ENCODE measurements around the gene ASAP2.

ASAP2 gene

GRCh38 chr2:9403924-9404323 is 197.3 kb downstream of the ASAP2 start:
- no peak for TF ChIP-seq TAF1 (IDR thresholded peaks at IDR 0.05; ENCODE audit: borderline replicate concordance, insufficient read depth, low read length)
- TF ChIP-seq FOXP2 (optimal IDR thresholded peaks at IDR 0.05; ENCODE audit: borderline replicate concordance, extremely low read depth, extremely low read length, insufficient read depth): no peak
- TF ChIP-seq POLR2AphosphoS5 (IDR thresholded peaks at IDR 0.05; ENCODE audit: low read depth, low read length): no peak
- TF ChIP-seq, protein P1, sequence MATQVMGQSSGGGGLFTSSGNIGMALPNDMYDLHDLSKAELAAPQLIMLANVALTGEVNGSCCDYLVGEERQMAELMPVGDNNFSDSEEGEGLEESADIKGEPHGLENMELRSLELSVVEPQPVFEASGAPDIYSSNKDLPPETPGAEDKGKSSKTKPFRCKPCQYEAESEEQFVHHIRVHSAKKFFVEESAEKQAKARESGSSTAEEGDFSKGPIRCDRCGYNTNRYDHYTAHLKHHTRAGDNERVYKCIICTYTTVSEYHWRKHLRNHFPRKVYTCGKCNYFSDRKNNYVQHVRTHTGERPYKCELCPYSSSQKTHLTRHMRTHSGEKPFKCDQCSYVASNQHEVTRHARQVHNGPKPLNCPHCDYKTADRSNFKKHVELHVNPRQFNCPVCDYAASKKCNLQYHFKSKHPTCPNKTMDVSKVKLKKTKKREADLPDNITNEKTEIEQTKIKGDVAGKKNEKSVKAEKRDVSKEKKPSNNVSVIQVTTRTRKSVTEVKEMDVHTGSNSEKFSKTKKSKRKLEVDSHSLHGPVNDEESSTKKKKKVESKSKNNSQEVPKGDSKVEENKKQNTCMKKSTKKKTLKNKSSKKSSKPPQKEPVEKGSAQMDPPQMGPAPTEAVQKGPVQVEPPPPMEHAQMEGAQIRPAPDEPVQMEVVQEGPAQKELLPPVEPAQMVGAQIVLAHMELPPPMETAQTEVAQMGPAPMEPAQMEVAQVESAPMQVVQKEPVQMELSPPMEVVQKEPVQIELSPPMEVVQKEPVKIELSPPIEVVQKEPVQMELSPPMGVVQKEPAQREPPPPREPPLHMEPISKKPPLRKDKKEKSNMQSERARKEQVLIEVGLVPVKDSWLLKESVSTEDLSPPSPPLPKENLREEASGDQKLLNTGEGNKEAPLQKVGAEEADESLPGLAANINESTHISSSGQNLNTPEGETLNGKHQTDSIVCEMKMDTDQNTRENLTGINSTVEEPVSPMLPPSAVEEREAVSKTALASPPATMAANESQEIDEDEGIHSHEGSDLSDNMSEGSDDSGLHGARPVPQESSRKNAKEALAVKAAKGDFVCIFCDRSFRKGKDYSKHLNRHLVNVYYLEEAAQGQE (IDR thresholded peaks at IDR 0.05; ENCODE audit: insufficient read depth in 1 of 2, low read depth in 2 of 2, low read length in 2 of 2): no peak
- TF ChIP-seq SIN3A (IDR thresholded peaks at IDR 0.05; ENCODE audit: borderline replicate concordance, insufficient read depth, low read length): no peak

DNA sequence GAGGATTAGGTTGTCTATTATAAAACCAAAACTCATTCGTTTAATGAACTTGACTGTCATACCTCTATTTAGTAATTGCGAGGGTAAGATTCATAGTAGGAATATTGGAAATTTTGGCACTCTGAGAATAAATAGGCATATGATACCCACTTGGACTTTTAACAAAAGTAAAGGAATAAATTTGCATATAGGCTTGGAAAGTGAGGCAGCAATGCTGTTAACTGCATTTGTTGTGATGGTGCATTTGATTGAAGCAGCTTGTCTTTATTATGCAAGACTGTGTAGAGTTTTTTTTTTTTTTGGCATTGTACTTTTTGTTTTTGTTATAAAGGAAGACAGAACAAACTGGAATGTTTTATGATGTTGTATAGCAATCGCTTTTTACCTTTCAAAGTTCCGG is 197.8 kb downstream of the ASAP2 start:
- TF ChIP-seq FOXP2 (optimal IDR thresholded peaks at IDR 0.05; ENCODE audit: borderline replicate concordance, extremely low read depth, extremely low read length, insufficient read depth): no peak
- TF ChIP-seq, protein P1 (IDR thresholded peaks at IDR 0.05; ENCODE audit: insufficient read depth in 1 of 2, low read depth in 2 of 2, low read length in 2 of 2): no peak
- TF ChIP-seq POLR2AphosphoS5 (IDR thresholded peaks at IDR 0.05; ENCODE audit: low read depth, low read length): no peak
- TF ChIP-seq SIN3A (IDR thresholded peaks at IDR 0.05; ENCODE audit: borderline replicate concordance, insufficient read depth, low read length): no peak
- no peak for TF ChIP-seq TAF1 (IDR thresholded peaks at IDR 0.05; ENCODE audit: borderline replicate concordance, insufficient read depth, low read length)

DNA sequence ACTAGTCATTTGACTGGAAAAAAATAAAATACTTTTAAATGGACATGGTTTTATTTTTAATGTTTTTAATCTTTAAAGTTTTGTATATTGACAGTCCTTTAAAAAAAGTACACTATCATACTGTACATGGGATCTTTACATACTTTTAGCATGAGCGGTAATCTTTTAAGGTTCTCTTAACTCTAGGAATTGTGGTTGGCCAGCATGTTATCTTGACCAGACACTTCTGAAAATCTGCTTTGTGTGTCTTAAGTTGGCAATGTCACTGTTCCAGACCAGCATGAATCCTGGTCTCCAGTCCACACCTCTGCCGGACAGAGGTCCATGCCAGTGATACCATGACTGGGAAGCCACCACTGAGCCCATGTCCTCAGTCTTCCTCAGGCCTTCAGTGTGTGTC is 199.0 kb downstream of the ASAP2 start:
- no peak for TF ChIP-seq POLR2AphosphoS5 (IDR thresholded peaks at IDR 0.05; ENCODE audit: low read depth, low read length)
- TF ChIP-seq, protein P1 (IDR thresholded peaks at IDR 0.05; ENCODE audit: insufficient read depth in 1 of 2, low read depth in 2 of 2, low read length in 2 of 2): no peak
- TF ChIP-seq TAF1 (IDR thresholded peaks at IDR 0.05; ENCODE audit: borderline replicate concordance, insufficient read depth, low read length): no peak
- TF ChIP-seq FOXP2 (optimal IDR thresholded peaks at IDR 0.05; ENCODE audit: borderline replicate concordance, extremely low read depth, extremely low read length, insufficient read depth): no peak
- no peak for TF ChIP-seq SIN3A (IDR thresholded peaks at IDR 0.05; ENCODE audit: borderline replicate concordance, insufficient read depth, low read length)

DNA sequence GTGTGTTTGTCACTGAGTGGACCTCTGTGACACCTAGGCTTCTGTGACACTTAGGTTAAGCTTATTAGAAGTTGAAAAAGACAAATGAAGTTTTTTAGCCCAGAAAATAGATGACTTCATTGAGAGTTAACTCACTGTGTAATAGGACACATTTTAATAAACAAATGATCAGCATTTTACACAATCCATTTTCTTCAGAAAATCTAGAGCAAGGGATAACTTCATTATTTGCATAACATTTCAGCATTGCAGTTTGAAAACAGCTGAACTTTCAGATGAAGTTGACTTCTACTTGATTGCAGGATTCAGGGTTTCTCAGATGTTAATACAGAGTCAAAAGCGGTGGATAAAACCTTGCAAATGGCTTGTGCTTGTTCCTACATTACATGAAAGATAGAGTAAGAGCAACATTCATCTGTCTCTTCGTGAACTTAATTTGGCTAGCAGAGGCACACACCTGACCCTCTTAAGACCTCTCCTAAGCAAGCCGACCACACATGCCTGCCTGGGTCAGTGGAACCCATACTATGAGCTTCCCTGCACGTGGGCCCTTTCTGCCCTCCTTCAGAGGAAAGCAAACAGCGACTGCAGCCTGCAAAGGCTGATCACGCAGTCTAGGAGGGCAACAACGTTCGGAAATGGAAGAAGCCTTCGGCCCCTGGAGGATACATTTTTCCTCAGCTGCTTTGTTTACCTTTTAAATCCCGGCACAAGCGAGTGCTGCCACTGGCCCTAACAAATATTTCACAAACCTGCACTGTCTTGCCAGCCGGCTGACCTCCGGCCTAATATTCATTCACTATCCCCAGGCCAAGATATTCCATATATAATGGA is 200.1 kb downstream of the ASAP2 start:
- TF ChIP-seq POLR2AphosphoS5 (IDR thresholded peaks at IDR 0.05; ENCODE audit: low read depth, low read length) (no peak), SIN3A (IDR thresholded peaks at IDR 0.05; ENCODE audit: borderline replicate concordance, insufficient read depth, low read length) (no peak), TAF1 (IDR thresholded peaks at IDR 0.05; ENCODE audit: borderline replicate concordance, insufficient read depth, low read length) (no peak), FOXP2 (optimal IDR thresholded peaks at IDR 0.05; ENCODE audit: borderline replicate concordance, extremely low read depth, extremely low read length, insufficient read depth) (no peak)
- TF ChIP-seq, protein P1 (IDR thresholded peaks at IDR 0.05; ENCODE audit: insufficient read depth in 1 of 2, low read depth in 2 of 2, low read length in 2 of 2): no peak

Measured in PFSK-1 (cell line).